Breast epithelium (tissue), 4 donors: ENCODE results near the gene CD99. TPM values are rescaled to one million over a fixed set of nuclear protein-coding genes. Genes with fewer than 3 reads are reported as not detected.

Source experiments
- DNase-seq, 2 donors: peaks; one replicate each; pipeline ENCODE4 v3.0.0-alpha.2; 2019; ENCODE audit warnings: low spot score in 2 of 2
- H3K27ac ChIP-seq, 2 donors: fragments of 200-600 bp; sonication (generic) in 1 of 2; one replicate each; pipeline ENCODE4 v1.5.1; 2016 to 2019; ENCODE audit warnings: mild to moderate bottlenecking in 1 of 2
- H3K27me3 ChIP-seq, 2 donors: fragments of 200-600 bp; sonication (generic) in 1 of 2; one replicate each; pipeline versions ENCODE4 v1.5.1 to v1.6.0; 2017 to 2019; ENCODE audit warnings: control low read depth in 1 of 2, mild to moderate bottlenecking in 1 of 2
- H3K36me3 ChIP-seq: fragments of 200-600 bp; one replicate; pipeline ENCODE4 v1.5.1; 2019
- H3K4me1 ChIP-seq, 2 donors: fragments of 200-600 bp; sonication (generic); one replicate each; pipeline ENCODE4 v1.5.1; 2016 to 2019; ENCODE audit warnings: control low read depth in 1 of 2
- H3K4me3 ChIP-seq, 3 donors: fragments of 200-600 bp; sonication (generic); 1 replicate in 2 of 3; 2 replicates in 1 of 3; pipeline ENCODE4 v1.5.1; 2016 to 2019; ENCODE audit warnings: mild to moderate bottlenecking in 3 of 3, moderate library complexity in 2 of 3
- H3K9me3 ChIP-seq, 2 donors: fragments of 200-600 bp; sonication (generic) in 1 of 2; one replicate each; pipeline ENCODE4 v1.5.1; 2016 to 2019; ENCODE audit warnings: control low read depth in 1 of 2
- POLR2A ChIP-seq: fragments of 450-650 bp; IDR thresholded peaks from one replicate; pipeline ENCODE4 v1.6.1; 2016; ENCODE audit warnings: antibody characterized with exemption, mild to moderate bottlenecking, moderate library complexity
- POLR2AphosphoS5 ChIP-seq, 3 donors: sonication (generic); formaldehyde crosslinking; IDR thresholded peaks; one replicate each; pipeline ENCODE4 v1.6.1; 2017; ENCODE audit warnings: antibody characterized with exemption in 3 of 3
- intact Hi-C: fragments of 100-400 bp; cut with DNase I; formaldehyde crosslinking; loops from one replicate; pipeline ENCODE4 v1.15.1; 2023; ENCODE audit warnings: low total_unique reads
- total RNA-seq, 3 donors: library from RNA; depleted of rRNA; stranded (reverse); fragments of >200 nt; gene quantifications; one replicate each; pipeline ENCODE4 v1.1.0, GENCODE V29; 2016
- TF ChIP-seq, protein P1 (sequence below), 3 donors: fragments of 450-650 bp; IDR thresholded peaks; one replicate each; pipeline ENCODE4 v1.5.1; 2016 to 2017; ENCODE audit warnings: antibody characterized with exemption in 3 of 3, mild to moderate bottlenecking in 3 of 3, moderate library complexity in 3 of 3

Gene CD99, protein sequence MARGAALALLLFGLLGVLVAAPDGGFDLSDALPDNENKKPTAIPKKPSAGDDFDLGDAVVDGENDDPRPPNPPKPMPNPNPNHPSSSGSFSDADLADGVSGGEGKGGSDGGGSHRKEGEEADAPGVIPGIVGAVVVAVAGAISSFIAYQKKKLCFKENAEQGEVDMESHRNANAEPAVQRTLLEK
- total RNA-seq: 100 to 1,000 TPM in 2 of 3 donors, 10 to 100 TPM in 1; 96.3 to 536 (median 142) TPM

DNA sequence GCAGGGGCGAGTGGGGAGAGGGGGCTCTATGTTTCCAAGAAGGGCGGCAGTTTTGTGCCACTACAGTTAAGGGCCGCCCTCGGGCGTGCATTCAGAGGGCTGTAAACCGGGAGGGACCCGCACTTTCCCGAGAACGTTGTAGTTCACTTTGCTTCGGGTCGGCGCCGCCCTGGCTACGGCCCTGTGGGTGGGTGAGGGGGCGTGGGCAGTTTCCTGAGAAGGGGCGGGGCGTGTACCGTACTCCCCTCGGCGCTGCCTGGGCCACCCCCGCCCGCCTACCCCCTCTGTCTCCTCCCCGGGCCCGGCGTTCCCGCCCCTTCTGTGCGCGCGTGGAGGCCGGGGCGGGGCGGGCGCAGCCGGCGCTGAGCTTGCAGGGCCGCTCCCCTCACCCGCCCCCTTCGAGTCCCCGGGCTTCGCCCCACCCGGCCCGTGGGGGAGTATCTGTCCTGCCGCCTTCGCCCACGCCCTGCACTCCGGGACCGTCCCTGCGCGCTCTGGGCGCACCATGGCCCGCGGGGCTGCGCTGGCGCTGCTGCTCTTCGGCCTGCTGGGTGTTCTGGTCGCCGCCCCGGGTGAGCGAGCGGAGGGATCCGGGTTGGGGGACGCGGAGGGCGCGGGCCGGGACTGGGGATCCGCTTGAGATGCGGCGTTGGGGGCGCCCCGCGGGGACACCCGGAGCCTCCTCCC lies at the start of gene CD99:
TSS of gene CD99 (plus strand) at position 440 of the 687 bp plus-strand sequence. CDS start at position 506, 66 bp downstream.
- peak in 1 of 3 donors; percentile 64 for TF ChIP-seq POLR2AphosphoS5 (IDR thresholded peaks at IDR 0.05)
- TF ChIP-seq, protein P1, sequence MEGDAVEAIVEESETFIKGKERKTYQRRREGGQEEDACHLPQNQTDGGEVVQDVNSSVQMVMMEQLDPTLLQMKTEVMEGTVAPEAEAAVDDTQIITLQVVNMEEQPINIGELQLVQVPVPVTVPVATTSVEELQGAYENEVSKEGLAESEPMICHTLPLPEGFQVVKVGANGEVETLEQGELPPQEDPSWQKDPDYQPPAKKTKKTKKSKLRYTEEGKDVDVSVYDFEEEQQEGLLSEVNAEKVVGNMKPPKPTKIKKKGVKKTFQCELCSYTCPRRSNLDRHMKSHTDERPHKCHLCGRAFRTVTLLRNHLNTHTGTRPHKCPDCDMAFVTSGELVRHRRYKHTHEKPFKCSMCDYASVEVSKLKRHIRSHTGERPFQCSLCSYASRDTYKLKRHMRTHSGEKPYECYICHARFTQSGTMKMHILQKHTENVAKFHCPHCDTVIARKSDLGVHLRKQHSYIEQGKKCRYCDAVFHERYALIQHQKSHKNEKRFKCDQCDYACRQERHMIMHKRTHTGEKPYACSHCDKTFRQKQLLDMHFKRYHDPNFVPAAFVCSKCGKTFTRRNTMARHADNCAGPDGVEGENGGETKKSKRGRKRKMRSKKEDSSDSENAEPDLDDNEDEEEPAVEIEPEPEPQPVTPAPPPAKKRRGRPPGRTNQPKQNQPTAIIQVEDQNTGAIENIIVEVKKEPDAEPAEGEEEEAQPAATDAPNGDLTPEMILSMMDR (IDR thresholded peaks at IDR 0.05): no peak
- intact Hi-C loops: no loop called here
- H3K27me3 ChIP-seq: no peaks in the 10 kb centered on the region
- peak; percentile 44 to 83 for DNase-seq
- no peaks in the 10 kb centered on the region for H3K4me1 ChIP-seq
- no peaks in the 10 kb centered on the region for H3K9me3 ChIP-seq
- H3K36me3 ChIP-seq: no peaks in the 10 kb centered on the region
- H3K4me3 ChIP-seq: peak within 1 kb of the TSS; percentile 74 to 94 (median 87)
- H3K27ac ChIP-seq: peak within 1 kb of the TSS; percentile 60 to 73

DNA sequence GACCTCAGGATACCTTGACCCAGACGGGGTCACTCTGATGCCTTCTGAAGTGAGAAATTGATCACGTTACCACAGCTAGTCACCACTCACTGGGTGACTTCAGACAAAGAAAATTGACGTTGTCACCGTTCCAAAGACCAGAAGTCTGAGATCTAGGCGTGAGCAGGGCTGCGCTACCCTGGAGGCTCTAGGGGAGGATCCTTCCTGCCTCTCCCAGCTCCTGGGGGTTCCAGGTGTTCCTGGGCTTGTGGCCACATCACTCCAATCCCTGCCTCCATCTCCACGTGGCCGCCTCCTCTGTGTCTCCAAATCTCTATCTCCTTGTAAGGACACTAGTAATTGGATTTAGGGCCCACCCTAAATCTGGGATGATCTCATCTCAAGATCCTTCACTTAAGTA lies 48.9 kb upstream of the CD99 start:
- Histone ChIP-seq H3K27ac (no peak overlapping the region), H3K4me1 (no peaks in the 10 kb centered on the region), H3K9me3 (no peaks in the 10 kb centered on the region), H3K36me3 (no peaks in the 10 kb centered on the region), H3K4me3 (no peak overlapping the region), H3K27me3 (no peaks in the 10 kb centered on the region)
- TF ChIP-seq, protein P1 (IDR thresholded peaks at IDR 0.05): no peak
- TF ChIP-seq POLR2A (no peak), POLR2AphosphoS5 (IDR thresholded peaks at IDR 0.05) (no peak)
- no peak for DNase-seq
- intact Hi-C loops: no loop called here

DNA sequence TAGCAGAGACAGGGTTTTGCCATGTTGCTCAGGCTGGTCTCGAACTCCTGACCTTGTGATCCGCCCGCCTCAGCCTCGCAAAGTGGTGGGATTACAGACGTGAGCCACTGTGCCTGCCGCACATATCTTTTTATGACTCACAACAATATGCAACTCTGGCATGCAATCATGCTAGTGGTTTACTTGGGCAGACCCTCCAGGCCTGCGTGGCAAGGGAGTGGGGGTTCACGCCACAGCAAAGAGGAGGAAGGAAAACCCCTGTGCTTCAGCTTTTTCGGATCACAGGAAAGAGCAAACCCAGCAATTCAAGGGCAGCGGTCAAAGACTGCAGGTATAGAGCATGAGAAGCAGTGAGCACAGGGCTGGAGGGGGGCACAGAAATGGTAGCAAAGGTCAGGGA lies 48.3 kb upstream of the CD99 start:
- intact Hi-C loops: no loop called here
- TF ChIP-seq POLR2A (no peak), POLR2AphosphoS5 (IDR thresholded peaks at IDR 0.05) (no peak)
- TF ChIP-seq, protein P1 (IDR thresholded peaks at IDR 0.05): no peak
- no peak overlapping the region for H3K4me3 ChIP-seq
- H3K4me1 ChIP-seq: no peaks in the 10 kb centered on the region
- no peak overlapping the region for H3K27ac ChIP-seq
- H3K36me3 ChIP-seq: no peaks in the 10 kb centered on the region
- no peak for DNase-seq
- no peaks in the 10 kb centered on the region for H3K9me3 ChIP-seq
- H3K27me3 ChIP-seq: no peaks in the 10 kb centered on the region

DNA sequence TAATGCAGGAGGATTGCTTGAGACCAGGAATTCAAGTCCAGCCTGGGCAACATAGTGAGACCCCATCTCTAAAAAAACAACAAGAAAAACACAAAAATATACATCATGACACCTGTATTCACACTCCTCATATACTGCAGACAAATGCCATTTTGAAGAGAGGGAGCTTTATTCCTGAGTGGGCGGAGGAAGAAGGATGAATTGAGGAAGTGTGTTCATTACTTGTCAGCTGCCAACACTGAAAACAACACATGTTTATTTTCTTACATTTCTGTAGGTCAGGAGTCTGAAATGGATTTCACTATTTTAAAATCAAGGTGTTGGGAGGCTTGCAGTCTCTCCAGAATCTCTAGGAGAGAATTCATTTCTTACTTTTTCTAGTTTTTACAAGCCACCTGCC lies 47.2 kb upstream of the CD99 start:
- Histone ChIP-seq H3K27me3 (no peaks in the 10 kb centered on the region), H3K27ac (no peak overlapping the region), H3K4me1 (no peaks in the 10 kb centered on the region), H3K4me3 (no peak overlapping the region), H3K36me3 (no peaks in the 10 kb centered on the region), H3K9me3 (no peaks in the 10 kb centered on the region)
- no peak for TF ChIP-seq POLR2A
- no peak for TF ChIP-seq POLR2AphosphoS5 (IDR thresholded peaks at IDR 0.05)
- TF ChIP-seq, protein P1 (IDR thresholded peaks at IDR 0.05): no peak
- DNase-seq: no peak
- intact Hi-C loops: no loop called here

DNA sequence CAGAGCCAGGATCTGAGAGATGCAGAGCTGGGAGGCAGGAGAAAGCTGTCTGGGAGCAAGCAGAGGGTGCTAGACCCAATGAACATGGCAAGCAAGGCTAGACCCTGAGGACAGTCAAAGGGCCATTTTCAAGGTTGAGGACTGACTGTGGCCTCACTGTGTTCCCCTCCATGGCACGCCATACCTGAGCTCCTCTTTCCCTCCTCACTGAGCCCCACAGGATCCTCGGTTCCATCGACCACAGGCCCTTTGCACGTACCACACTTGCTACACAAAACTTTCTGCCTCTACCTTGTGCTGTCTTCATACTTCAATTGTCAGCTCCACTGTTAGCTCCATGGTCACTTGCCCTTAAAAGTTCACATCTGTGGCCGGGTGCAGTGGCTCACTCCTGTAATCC lies 45.5 kb upstream of the CD99 start:
- H3K27ac ChIP-seq: no peak overlapping the region
- no peaks in the 10 kb centered on the region for H3K36me3 ChIP-seq
- intact Hi-C loops: no loop called here
- H3K27me3 ChIP-seq: no peaks in the 10 kb centered on the region
- H3K4me1 ChIP-seq: no peaks in the 10 kb centered on the region
- no peak for DNase-seq
- TF ChIP-seq, protein P1 (IDR thresholded peaks at IDR 0.05): no peak
- TF ChIP-seq POLR2A (no peak), POLR2AphosphoS5 (IDR thresholded peaks at IDR 0.05) (no peak)
- no peaks in the 10 kb centered on the region for H3K9me3 ChIP-seq
- H3K4me3 ChIP-seq: no peak overlapping the region
